Testis (tissue), 3 donors: Measurements from ENCODE around the gene CEP290. TPM values are rescaled to one million over a fixed set of nuclear protein-coding genes. Genes with fewer than 3 reads are reported as not detected.

Source experiments
- DNase-seq: peaks from one replicate; pipeline ENCODE4 v3.0.0-alpha.2; 2019
- H3K27ac ChIP-seq, 2 donors: fragments of 200-600 bp; sonication (generic); one replicate each; pipeline ENCODE4 v1.5.1; 2019
- H3K27me3 ChIP-seq: fragments of 200-600 bp; sonication (generic); one replicate; pipeline ENCODE4 v1.5.1; 2019
- H3K36me3 ChIP-seq: fragments of 200-600 bp; sonication (generic); one replicate; pipeline ENCODE4 v1.5.1; 2017; ENCODE audit warnings: low read depth; ENCODE audit errors: missing control alignments
- H3K4me1 ChIP-seq: fragments of 200-600 bp; sonication (generic); one replicate; pipeline ENCODE4 v1.5.1; 2019
- H3K4me3 ChIP-seq, 2 donors: fragments of 200-600 bp; sonication (generic); one replicate each; pipeline ENCODE4 v1.5.1; 2017 to 2019
- H3K9me3 ChIP-seq: fragments of 200-600 bp; sonication (generic); one replicate; pipeline ENCODE4 v1.5.1; 2017
- CTCF ChIP-seq, 3 experiments: fragments of 450-650 bp in 2 of 3; fragments of 200-600 bp in 1 of 3; sonication (generic) in 1 of 3; IDR thresholded peaks; one replicate each; pipeline ENCODE4 v1.5.1; 2016 to 2019; ENCODE audit warnings: antibody characterized with exemption in 3 of 3, mild to moderate bottlenecking in 2 of 3, moderate library complexity in 1 of 3
- POLR2A ChIP-seq: fragments of 450-650 bp; IDR thresholded peaks from one replicate; pipeline ENCODE4 v1.6.1; 2017; ENCODE audit warnings: antibody characterized with exemption, mild to moderate bottlenecking, moderate library complexity
- WGBS, 2 donors: methylation state at CpG; one replicate each; pipeline ENCODE4 v1.1.5; 2018; 5-methylcytosine and 5-hydroxymethylcytosine counted together
- intact Hi-C: fragments of 100-400 bp; cut with DNase I; formaldehyde crosslinking; loops from one replicate; pipeline ENCODE4 v1.15.1; 2023; ENCODE audit warnings: low total_unique reads
- polyA plus RNA-seq: library from polyadenylated mRNA; stranded (reverse); fragments of 350-450 nt; fragmentation: Illumina TruSeq; extraction: RNeasy Lipid Tissue Mini Kit (QIAGEN cat#74804); gene quantifications from one replicate; pipeline ENCODE4 v1.2.3, GENCODE V29; 2014; ENCODE audit warnings: low read depth, low replicate concordance; ENCODE audit not compliant: insufficient read depth
- small RNA-seq, 2 donors: library from RNA; depleted of rRNA; stranded (forward); fragments of <200 nt; gene quantifications; one replicate each; pipeline ENCODE3, GENCODE V24; 2016
- total RNA-seq, 2 donors: library from RNA; depleted of rRNA; stranded (reverse); fragments of >200 nt; gene quantifications; one replicate each; pipeline ENCODE4 v1.2.3, GENCODE V29; 2016

Gene CEP290
- total and polyA plus RNA-seq, 3 donors from 2014 or later = 5.0 to 48.5 (median 46.0) TPM

GRCh38 chr12:88006351-88006750 lies 135.5 kb downstream of the CEP290 start:
- Histone ChIP-seq H3K27me3 (no peaks in the 10 kb centered on the region), H3K4me3 (peak overlapping the region in 1 of 2 donors; percentile 18), H3K4me1 (no peaks in the 10 kb centered on the region), H3K27ac (no peak overlapping the region), H3K9me3 (no peaks in the 10 kb centered on the region), H3K36me3 (no peaks in the 10 kb centered on the region)
- intact Hi-C loops = no loop called here
- no peak for DNase-seq
- TF ChIP-seq POLR2A (no peak), CTCF (IDR thresholded peaks at IDR 0.05) (no peak)
- WGBS, 2 donors = 51 to 67% methylated on average over 4 of the region's 4 CpGs

- H3K36me3 ChIP-seq = no peaks in the 10 kb centered on the region
- intact Hi-C loops = no loop called here
- TF ChIP-seq CTCF (IDR thresholded peaks at IDR 0.05) = no peak
- TF ChIP-seq POLR2A = no peak
- no peak for DNase-seq
- H3K27ac ChIP-seq = no peak overlapping the region
- no peaks in the 10 kb centered on the region for H3K9me3 ChIP-seq
- 86 to 94% methylated on average over 2 of the region's 2 CpGs for WGBS, 2 donors
- H3K4me3 ChIP-seq = no peak overlapping the region
- H3K4me1 ChIP-seq = no peaks in the 10 kb centered on the region
- H3K27me3 ChIP-seq = no peaks in the 10 kb centered on the region
Observed at GRCh38 chr12:88001327-88001726, 140.6 kb downstream of the CEP290 start.

Small RNAs within 50 kb of the gene (small RNA-seq; reads per million reads assigned to genes)
- 0 reads per million in 2 donors for gene RNA5SP364

Other genes starting within 250 kb of the CEP290 start
- 10 to 100 TPM; 24.8 to 64.6 TPM for gene C12orf50, start 112.7 kb downstream of the CEP290 start, total RNA-seq
- 47.0 TPM for gene C12orf50, start 112.7 kb downstream of the CEP290 start, polyA plus RNA-seq
- 10 to 100 TPM; 12.7 to 16.1 TPM for gene TMTC3, start 219 bp upstream of the CEP290 start, total RNA-seq
- 5.7 TPM for gene TMTC3, start 219 bp upstream of the CEP290 start, polyA plus RNA-seq